GM18907 (cell line): ENCODE results near the gene STUM.

Experiments
- ATAC-seq: cut with Tn5 transposase; IDR thresholded peaks from one replicate; pipeline ENCODE4 v1.9.1; 2021; ENCODE audit warnings: mild to moderate bottlenecking, moderate library complexity; ENCODE audit not compliant: unreplicated experiment

The STUM gene

GRCh38 chr1:226532553-226532952 lies 16.0 kb upstream of the STUM start:
- no peak for ATAC-seq

DNA sequence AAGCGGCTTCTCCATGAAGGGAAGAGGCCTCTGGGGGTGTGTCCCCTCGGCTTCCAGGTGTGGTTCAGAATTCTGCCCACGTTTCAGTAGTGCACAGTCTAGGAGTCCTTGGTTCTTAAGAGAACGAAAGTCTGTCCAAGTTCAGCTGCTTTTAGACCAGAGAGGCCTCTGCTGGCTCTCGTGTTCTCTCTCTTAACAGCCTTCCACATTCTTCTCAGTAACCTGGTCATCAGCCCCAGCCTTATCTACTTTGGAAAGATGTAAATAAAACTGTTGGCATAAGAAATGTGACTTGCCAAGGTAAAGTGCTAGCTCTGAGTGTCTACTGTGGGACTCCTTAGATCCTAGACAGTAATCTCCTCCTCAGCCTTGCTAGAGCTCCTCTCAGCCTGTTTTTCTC lies 15.3 kb upstream of the STUM start:
- no peak for ATAC-seq

DNA sequence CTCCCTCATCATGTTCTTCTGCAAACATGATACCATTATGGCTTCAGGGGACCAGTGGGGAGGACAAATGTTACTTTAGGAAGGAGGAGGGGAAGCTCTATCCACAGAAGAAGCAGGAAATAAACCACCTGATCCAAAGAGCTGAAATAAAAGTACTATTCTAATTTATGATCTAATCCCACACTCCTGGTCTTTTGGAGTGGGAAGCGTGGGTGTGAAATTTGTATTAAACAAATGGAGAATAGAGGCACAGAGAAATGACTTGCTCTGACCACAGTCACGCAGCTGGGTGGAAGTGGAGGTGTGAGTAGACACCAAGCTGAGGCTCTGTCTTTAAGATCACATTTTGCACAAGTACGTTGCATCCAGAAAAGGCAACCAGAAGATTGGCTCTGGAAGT lies 14.5 kb upstream of the STUM start:
- ATAC-seq = no peak

DNA sequence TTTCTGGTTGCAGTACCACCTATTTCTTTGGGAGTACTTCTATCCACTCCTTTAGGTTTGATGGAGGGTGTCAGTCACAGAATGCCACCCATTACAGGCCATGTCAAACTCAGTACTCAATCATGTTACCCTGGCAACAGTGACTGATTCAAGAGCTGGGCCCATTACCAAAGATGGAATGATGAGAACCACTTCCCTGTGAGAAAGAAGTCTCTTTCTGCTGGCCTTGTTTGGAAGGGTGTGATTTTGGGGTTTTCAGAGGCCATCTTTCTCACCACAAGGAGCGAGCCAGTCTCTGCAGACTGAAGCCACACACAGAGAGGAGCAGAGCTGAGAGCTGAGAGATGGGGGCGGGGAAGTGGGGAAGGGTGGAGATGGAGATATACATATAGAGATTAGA lies 13.9 kb upstream of the STUM start:
- no peak for ATAC-seq

DNA sequence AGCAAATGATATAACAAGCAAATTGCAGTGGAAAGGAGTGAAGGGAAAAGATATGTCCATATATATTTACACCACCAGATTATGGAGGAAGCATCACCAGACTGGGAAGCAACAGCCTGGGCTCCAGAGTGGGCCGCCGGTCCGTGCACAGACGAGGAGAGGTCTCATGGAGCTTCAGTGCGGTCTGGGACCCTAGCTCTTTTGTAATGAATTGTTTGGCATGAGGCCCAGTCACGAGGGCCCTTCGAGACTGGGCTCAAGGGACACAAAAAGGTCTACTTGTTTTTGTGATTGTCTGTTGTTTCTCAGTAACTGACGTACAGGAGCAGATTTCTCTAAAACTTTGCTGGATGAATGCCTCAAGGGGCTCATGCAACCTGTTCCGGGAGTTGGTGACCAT lies 12.9 kb upstream of the STUM start:
- ATAC-seq = no peak

GRCh38 chr1:226541231-226541630 lies 7.3 kb upstream of the STUM start:
- no peak for ATAC-seq

DNA sequence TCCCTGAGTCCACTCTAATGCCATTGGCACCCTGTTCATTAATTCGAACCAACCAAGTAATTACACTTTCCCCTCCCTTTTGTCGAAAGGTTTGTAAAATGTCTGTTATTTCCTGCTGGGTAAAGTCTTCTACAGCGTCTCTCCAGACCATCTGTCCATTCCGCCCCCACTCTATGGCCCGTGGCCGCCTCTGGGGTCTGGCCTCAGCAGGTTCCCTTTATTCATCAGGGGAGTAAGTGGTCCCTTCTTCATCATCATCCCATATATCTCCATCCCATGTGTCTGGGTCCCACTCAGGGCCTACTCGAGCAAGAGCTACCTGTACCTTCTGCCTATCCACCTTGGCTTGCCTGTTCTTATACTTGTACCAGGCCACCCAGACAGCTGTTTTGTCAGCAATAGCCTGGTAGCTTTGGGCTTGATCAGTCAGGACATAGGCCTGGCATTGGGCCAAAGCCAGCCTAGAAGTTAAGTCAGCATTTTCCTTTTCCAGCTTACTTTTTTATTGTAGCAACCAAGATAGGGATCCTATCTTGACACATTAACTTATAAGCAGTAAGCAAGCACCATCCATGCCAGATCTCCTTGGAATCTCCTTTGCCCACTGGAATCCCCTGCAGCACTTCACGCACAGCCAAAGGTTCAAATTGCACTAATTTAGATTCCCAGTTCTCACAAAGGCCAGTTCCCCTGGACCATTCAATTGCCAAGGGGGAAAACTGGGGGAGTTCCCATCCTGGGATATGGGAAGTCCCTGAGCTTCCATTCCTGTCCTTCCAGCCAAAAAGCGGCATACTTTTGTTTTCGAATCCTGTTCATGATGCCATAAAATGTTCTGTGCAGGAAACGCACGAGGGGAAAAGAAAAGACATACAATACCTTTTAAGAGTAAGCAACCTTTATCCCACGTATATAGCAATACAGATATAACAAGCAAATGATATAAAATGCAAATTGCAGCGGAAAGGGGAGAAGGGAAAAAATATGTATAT lies 6.6 kb upstream of the STUM start:
- ATAC-seq = no peak

- ATAC-seq = no peak
These were observed 5.9 kb upstream of the STUM start for GRCh38 chr1:226542623-226543103.

DNA sequence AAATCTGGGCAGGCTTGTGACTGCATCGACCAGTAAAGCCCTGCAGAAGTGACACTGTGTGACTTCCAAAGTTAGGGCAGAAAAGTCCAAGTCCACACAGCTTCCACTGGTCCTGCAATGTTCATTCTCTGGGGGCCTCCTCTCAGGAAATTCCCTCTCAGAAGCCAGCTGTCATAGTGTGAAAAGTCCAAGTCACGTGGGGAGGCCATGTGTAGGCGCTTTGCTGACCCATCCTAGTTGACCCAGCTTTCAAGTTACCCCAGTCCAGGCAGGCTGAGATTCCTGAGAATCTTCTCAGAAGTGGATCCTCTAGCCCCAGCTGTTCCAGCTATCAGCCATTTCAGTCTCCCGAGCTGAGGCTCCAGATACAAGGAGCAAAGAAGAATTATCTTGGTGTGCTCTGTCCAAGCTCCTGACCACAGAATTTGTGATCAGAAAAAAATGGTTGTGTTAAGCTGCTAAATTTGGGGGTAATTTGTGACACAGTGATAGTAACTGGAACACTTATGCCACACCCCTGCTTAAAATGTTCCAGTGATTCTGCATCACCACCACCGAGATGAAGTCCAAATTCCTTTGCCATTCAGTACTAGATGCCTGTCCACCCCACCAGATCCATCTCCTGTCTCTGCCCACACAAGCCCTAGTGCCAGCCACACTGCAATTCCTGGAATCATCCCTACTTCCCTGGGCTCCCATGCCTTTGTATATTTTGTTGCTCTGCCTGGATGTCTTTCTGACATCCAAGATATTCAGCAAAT lies 2.5 kb upstream of the STUM start:
- no peak for ATAC-seq

- ATAC-seq = no peak
These were observed 1.6 kb upstream of the STUM start for GRCh38 chr1:226546926-226547325.

- ATAC-seq = peak; percentile 73
These were observed 791 bp upstream of the STUM start for GRCh38 chr1:226547754-226548191.

DNA sequence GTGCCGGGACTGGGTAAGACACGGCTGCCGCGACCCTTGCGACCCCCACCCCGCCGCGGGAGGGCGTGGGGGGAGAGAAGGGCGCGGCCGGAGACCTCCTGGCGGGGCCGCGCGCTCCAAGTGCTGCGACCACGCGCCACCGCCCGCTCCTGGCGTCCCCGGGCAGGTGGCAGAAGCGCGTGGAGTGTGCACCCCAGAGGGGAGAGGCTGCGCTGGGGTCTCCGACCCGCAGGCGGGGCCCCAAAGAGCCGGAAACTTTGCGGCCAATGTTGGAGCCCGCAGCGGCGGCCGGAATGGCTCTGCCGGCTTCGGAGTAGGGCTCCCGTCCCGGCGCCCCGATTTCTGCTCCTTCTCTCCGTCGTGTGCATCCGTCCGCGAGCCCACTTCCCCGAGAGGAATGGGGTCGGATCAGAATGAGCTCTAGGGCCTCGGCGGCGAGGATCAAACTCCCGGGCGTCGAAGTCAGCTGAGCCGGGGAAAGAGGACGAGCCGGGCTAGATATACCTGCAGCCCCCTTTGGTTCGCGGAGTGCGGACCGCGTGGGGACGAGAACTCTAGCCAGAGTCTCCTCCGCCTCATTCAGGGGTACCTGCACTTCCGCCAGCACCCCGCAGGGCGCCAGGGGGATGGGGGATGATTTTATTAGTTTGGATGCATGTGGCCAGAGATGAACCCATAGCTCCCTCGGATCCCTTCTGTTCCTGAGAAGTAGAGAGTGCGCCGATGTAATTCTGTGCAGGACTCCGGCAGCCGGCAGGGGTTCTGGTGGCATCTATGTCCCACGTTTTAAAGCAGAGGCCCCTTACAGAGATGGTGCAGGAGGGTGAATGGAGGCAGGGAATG lies 751 bp downstream of the STUM start:
- no peak for ATAC-seq

DNA sequence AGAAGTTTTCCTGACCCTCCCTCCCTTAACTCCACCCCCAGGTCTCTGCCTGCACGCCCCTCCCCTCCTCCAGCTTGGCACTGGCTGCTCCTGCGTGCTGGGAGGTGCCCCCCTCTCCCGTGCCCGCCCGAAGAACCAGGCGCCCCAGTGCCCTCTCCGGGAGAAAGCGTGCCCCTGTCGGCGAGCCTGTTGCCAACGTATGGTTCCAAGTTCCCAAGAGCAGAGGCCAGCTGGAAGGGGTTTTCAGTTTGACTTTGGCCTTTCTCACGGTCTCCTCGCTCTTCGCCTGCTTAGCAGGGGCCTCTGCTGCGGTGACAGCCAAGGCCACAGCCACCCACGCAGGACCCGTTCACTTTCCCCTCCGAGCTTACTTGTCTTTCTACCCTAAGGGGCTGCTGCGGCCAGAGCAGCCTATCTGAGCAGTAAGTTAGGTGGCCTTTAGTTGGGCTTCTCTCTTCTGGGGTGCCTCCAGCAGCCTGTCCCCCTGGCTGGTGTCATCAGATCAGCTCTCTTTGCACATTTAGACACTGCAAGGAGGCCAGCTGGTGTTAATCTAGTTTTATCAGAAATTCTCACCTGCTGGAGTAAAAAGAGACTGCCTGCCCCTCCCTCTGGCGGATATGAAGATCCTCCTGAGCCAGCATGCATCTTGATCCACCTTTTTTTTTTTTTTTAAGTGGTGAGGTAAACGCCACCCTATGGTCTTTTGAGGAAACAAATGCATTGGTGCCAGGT lies 1.5 kb downstream of the STUM start:
- ATAC-seq = no peak

GRCh38 chr1:226550672-226551041 lies 2.1 kb downstream of the STUM start:
- ATAC-seq = no peak

DNA sequence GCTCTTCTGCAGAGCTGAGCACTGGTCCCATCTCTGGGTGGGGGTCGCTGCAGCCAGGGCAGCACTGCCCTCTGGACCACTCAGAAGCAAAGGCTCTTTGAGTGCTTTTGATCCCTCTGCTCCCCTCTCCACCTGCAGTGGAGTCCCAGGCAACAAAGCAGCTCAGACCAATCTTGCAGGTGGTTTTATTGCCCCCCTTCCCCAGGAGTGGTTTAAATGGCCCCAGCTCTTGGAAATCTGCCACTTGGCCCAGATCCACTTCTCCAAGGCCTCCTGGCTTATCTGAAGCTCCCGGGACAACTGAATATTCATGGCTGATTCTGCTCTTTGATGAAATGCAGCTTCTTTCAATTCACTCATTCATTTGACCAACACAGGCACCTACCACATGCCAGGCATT lies 2.7 kb downstream of the STUM start:
- ATAC-seq = no peak

- ATAC-seq = no peak
These were observed 3.5 kb downstream of the STUM start for GRCh38 chr1:226552061-226552460.

DNA sequence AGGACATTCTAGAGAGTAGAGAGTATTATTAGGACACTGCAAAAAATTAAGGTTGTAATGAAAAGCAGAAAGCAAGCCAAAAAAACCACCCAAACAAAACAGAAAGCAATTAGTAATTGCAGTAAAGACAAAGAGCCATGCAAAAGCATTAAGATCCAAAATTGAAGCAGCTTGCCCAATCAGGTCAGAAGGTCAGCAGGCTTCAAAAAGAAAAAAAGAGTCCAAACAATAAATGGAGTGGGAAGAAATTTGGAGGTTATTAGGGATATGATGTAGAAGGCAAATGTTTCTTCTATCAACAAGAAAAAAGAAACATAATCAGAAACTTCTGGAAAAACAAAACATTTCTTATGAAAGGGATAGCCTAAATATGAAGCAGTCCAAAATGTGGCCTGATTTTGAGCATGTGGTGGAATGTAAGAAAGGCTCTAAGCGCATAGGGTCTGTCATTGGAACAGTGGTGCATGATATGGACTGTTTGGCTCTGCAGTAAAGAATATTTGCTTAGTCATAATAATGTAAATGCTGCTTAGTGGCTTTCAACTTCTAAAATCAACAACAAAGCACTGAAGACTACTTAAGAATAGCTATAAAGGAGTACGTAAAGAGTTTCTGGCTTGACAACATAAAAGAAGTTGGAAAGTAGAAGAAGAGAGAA lies 4.8 kb downstream of the STUM start:
- no peak for ATAC-seq

- ATAC-seq = no peak
These were observed 5.3 kb downstream of the STUM start for GRCh38 chr1:226553924-226554282.

DNA sequence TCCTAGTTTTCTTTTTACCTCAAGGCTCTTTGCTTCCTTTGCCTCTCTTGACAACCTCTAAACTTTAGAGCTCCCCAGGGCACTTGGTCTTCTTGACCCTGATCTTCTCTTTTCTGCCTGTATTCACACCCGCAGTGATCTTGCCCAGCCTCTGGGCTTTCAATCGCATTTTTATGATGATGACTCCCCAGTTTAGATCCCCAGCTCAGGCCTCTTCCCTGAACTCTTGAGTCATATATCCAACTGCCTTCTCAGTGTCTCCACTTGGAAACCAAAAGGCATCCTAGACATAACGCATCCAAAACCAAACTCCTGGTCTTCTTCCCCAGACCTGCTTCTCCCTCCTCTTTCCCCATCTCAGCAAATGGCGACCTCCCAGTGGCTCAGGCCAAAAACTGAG lies 6.5 kb downstream of the STUM start:
- no peak for ATAC-seq

GRCh38 chr1:226557424-226557823 lies 8.9 kb downstream of the STUM start:
- ATAC-seq = no peak
